GM10847 (cell line): ENCODE measurements around the gene PCDHA4.

Experiments
- POLR2A ChIP-seq: IDR thresholded peaks from 2 replicates; pipeline ENCODE4 v1.6.1; 2011; ENCODE audit not compliant: insufficient read length; ENCODE audit errors: extremely low read depth

PCDHA4 gene

GRCh38 chr5:140806834-140807775 lies at the start of gene PCDHA4:
PCDHA4 (plus strand) TSS chr5:140807068.
- no peak for TF ChIP-seq POLR2A

- TF ChIP-seq POLR2A = no peak
Measured at GRCh38 chr5:140764177-140764973, 42.5 kb upstream of the PCDHA4 start.

- no peak for TF ChIP-seq POLR2A
Measured at GRCh38 chr5:140767444-140767843, 39.4 kb upstream of the PCDHA4 start.

- no peak for TF ChIP-seq POLR2A
Measured at GRCh38 chr5:140780512-140780911, 26.4 kb upstream of the PCDHA4 start.

GRCh38 chr5:140785905-140786686 lies 20.8 kb upstream of the PCDHA4 start, which contains the start of gene PCDHA1:
PCDHA1 (plus strand) TSS chr5:140786140.
- TF ChIP-seq POLR2A = no peak

GRCh38 chr5:140791089-140791488 lies 15.8 kb upstream of the PCDHA4 start:
- no peak for TF ChIP-seq POLR2A

- no peak for TF ChIP-seq POLR2A
Measured at GRCh38 chr5:140794595-140795258, 12.1 kb upstream of the PCDHA4 start, which contains the start of gene PCDHA2. PCDHA2 (plus strand) TSS chr5:140794852.

GRCh38 chr5:140795259-140795641 lies 11.6 kb upstream of the PCDHA4 start:
- no peak for TF ChIP-seq POLR2A

GRCh38 chr5:140796718-140797095 lies 10.2 kb upstream of the PCDHA4 start:
- TF ChIP-seq POLR2A = no peak

GRCh38 chr5:140800816-140801493 lies 5.9 kb upstream of the PCDHA4 start, which contains the start of gene PCDHA3:
PCDHA3 (plus strand) TSS chr5:140801057.
- no peak for TF ChIP-seq POLR2A

GRCh38 chr5:140801494-140801841 lies 5.4 kb upstream of the PCDHA4 start:
- no peak for TF ChIP-seq POLR2A

- TF ChIP-seq POLR2A = no peak
Measured at GRCh38 chr5:140802781-140803271, 4.0 kb upstream of the PCDHA4 start.

- no peak for TF ChIP-seq POLR2A
Measured at GRCh38 chr5:140808889-140809291, 2.0 kb downstream of the PCDHA4 start.

- no peak for TF ChIP-seq POLR2A
Measured at GRCh38 chr5:140821375-140822280, 14.8 kb downstream of the PCDHA4 start, which contains the start of gene PCDHA5. PCDHA5 (plus strand) TSS chr5:140821613.
